Brain microvascular endothelial cell (primary cell): Measurements from ENCODE around the gene SIPA1L3.

Experiments used
- DNase-seq: peaks from one replicate; pipeline ENCODE4 v3.0.0-alpha.2; 2020
- H3K27ac ChIP-seq: fragments of 250-450 bp; sonication (Bioruptor Pico); 2 replicates; pipeline ENCODE4 v1.5.1; 2020; ENCODE audit warnings: mild to moderate bottlenecking, moderate library complexity
- H3K27me3 ChIP-seq: fragments of 250-450 bp; sonication (Bioruptor Pico); replicated peaks from 2 replicates; pipeline ENCODE4 v1.5.1; 2020; ENCODE audit warnings: mild to moderate bottlenecking
- H3K36me3 ChIP-seq: fragments of 250-450 bp; sonication (Bioruptor Pico); replicated peaks from 2 replicates; pipeline ENCODE4 v1.5.1; 2020; ENCODE audit warnings: mild to moderate bottlenecking
- H3K4me3 ChIP-seq: 2 replicates; pipeline ENCODE4 v1.5.1; 2011; ENCODE audit warnings: low read depth, mild to moderate bottlenecking, control low read depth, low read length, moderate library complexity
- CTCF ChIP-seq: IDR thresholded peaks from 2 replicates; pipeline ENCODE4 v1.5.1; 2011; ENCODE audit warnings: low read depth, mild to moderate bottlenecking, moderate library complexity, low read length, control low read depth, inconsistent platforms; ENCODE audit errors: missing control alignments
- in situ Hi-C: cut with HindIII; loops from 2 replicates; pipeline ENCODE4 v1.10.0; 2017; ENCODE audit warnings: low sequenced_read_pairs, low pct_ligation_motif_present

Gene SIPA1L3

GRCh38 chr19:38251564-38252051, 344.6 kb downstream of the SIPA1L3 start:
- DNase-seq, result peak; percentile 20
- H3K27me3 ChIP-seq, result no peaks in the 10 kb centered on the region
- TF ChIP-seq CTCF, result no peak
- H3K36me3 ChIP-seq, result no peaks in the 10 kb centered on the region
- H3K4me3 ChIP-seq, result no peak overlapping the region
- peak overlapping the region; percentile 11 for H3K27ac ChIP-seq
- in situ Hi-C loops, result no loop called here

- Histone ChIP-seq H3K27me3 (no peaks in the 10 kb centered on the region), H3K4me3 (no peak overlapping the region), H3K36me3 (no peaks in the 10 kb centered on the region), H3K27ac (no peak overlapping the region)
- in situ Hi-C loops, result no loop called here
- no peak for TF ChIP-seq CTCF
- no peak for DNase-seq
These were observed 345.4 kb downstream of the SIPA1L3 start for GRCh38 chr19:38252385-38252784.

GRCh38 chr19:38252941-38253691, 346.1 kb downstream of the SIPA1L3 start:
- no peak for DNase-seq
- TF ChIP-seq CTCF, result no peak
- in situ Hi-C loops, result no loop called here
- no peak overlapping the region for H3K4me3 ChIP-seq
- no peaks in the 10 kb centered on the region for H3K36me3 ChIP-seq
- no peaks in the 10 kb centered on the region for H3K27me3 ChIP-seq
- H3K27ac ChIP-seq, result no peak overlapping the region

- Histone ChIP-seq H3K27ac (no peak overlapping the region), H3K36me3 (no peaks in the 10 kb centered on the region), H3K4me3 (no peak overlapping the region), H3K27me3 (no peaks in the 10 kb centered on the region)
- DNase-seq, result no peak
- in situ Hi-C loops, result no loop called here
- TF ChIP-seq CTCF, result no peak
These were observed 346.8 kb downstream of the SIPA1L3 start for GRCh38 chr19:38253788-38254187.

GRCh38 chr19:38255383-38256014, 348.5 kb downstream of the SIPA1L3 start:
- Histone ChIP-seq H3K4me3 (peak overlapping the region; percentile 39), H3K27ac (no peak overlapping the region)

More at GRCh38 chr19:38255383-38256014, 348.5 kb downstream of the SIPA1L3 start:
- Histone ChIP-seq H3K27me3 (no peaks in the 10 kb centered on the region), H3K36me3 (no peaks in the 10 kb centered on the region)
- TF ChIP-seq CTCF, result no peak
- DNase-seq, result peak; percentile 67
- in situ Hi-C loops, result no loop called here
